ENCODE results near the gene BPI.

DNA sequence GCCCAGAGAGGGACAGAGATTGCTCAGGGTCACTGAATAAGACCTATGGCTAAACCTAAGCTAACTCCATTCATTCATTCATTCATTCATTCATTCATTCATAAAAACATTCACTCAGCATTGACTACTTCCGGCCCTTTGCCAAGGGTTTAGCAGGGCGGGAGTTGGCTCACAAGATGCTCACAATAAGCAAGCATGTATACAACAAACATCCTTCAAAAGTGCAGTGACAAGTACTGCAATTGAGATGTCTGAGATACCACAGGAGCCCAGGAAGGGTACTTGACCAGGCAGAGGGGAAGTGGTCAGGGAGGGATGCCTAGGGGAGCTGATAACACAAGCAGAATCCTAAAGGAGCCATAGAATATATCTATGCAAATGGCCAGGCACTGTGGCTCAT, 25.2 kb upstream of the BPI start:
- TF ChIP-seq, protein P1, sequence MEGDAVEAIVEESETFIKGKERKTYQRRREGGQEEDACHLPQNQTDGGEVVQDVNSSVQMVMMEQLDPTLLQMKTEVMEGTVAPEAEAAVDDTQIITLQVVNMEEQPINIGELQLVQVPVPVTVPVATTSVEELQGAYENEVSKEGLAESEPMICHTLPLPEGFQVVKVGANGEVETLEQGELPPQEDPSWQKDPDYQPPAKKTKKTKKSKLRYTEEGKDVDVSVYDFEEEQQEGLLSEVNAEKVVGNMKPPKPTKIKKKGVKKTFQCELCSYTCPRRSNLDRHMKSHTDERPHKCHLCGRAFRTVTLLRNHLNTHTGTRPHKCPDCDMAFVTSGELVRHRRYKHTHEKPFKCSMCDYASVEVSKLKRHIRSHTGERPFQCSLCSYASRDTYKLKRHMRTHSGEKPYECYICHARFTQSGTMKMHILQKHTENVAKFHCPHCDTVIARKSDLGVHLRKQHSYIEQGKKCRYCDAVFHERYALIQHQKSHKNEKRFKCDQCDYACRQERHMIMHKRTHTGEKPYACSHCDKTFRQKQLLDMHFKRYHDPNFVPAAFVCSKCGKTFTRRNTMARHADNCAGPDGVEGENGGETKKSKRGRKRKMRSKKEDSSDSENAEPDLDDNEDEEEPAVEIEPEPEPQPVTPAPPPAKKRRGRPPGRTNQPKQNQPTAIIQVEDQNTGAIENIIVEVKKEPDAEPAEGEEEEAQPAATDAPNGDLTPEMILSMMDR (IDR thresholded peaks at IDR 0.05; ENCODE audit: low read length): no peak
- no peak for TF ChIP-seq EZH2 (IDR thresholded peaks at IDR 0.05; ENCODE audit: borderline replicate concordance, low read length)
